ENCODE data around the gene AK9.
"Not testable (repeated sequence)": the region's sequence is repeated elsewhere in the genome, so short reads cannot be mapped to it uniquely, and the experiment has no call there.

AK9 gene

GRCh38 chr6:109625199-109625598, 65.8 kb downstream of the AK9 start:
- no peak for TF ChIP-seq ZNF274 (IDR thresholded peaks at IDR 0.05; ENCODE audit: low read depth, low read length)
- H3K4me3 ChIP-seq (ENCODE audit: low read length): no peak overlapping the region

- H3K4me3 ChIP-seq (ENCODE audit: low read length): no peak overlapping the region
- no peak for TF ChIP-seq ZNF274 (IDR thresholded peaks at IDR 0.05; ENCODE audit: low read depth, low read length)
Observed at GRCh38 chr6:109623288-109623687, 67.7 kb downstream of the AK9 start.

GRCh38 chr6:109612268-109612667, 78.7 kb downstream of the AK9 start:
- no peak overlapping the region for H3K4me3 ChIP-seq (ENCODE audit: low read length)
- TF ChIP-seq ZNF274 (IDR thresholded peaks at IDR 0.05; ENCODE audit: low read depth, low read length): no peak

GRCh38 chr6:109611502-109611901, 79.5 kb downstream of the AK9 start:
- no peak overlapping the region for H3K4me3 ChIP-seq (ENCODE audit: low read length)
- no peak for TF ChIP-seq ZNF274 (IDR thresholded peaks at IDR 0.05; ENCODE audit: low read depth, low read length)

- no peak overlapping the region for H3K4me3 ChIP-seq (ENCODE audit: low read length)
- no peak for TF ChIP-seq ZNF274 (IDR thresholded peaks at IDR 0.05; ENCODE audit: low read depth, low read length)
Observed at GRCh38 chr6:109610590-109610989, 80.4 kb downstream of the AK9 start.

- no peak for TF ChIP-seq ZNF274 (IDR thresholded peaks at IDR 0.05; ENCODE audit: low read depth, low read length)
- no peak overlapping the region for H3K4me3 ChIP-seq (ENCODE audit: low read length)
Observed at GRCh38 chr6:109609737-109610136, 81.3 kb downstream of the AK9 start.

- no peak for TF ChIP-seq ZNF274 (IDR thresholded peaks at IDR 0.05; ENCODE audit: low read depth, low read length)
- no peak overlapping the region for H3K4me3 ChIP-seq (ENCODE audit: low read length)
Observed at GRCh38 chr6:109606359-109606758, 84.6 kb downstream of the AK9 start.

- TF ChIP-seq ZNF274 (IDR thresholded peaks at IDR 0.05; ENCODE audit: low read depth, low read length): no peak
- no peak overlapping the region for H3K4me3 ChIP-seq (ENCODE audit: low read length)
Observed at GRCh38 chr6:109595998-109596397, 95.0 kb downstream of the AK9 start.

- no peak for TF ChIP-seq ZNF274 (IDR thresholded peaks at IDR 0.05; ENCODE audit: low read depth, low read length)
- no peak overlapping the region for H3K4me3 ChIP-seq (ENCODE audit: low read length)
Observed at GRCh38 chr6:109580519-109580918, 110.5 kb downstream of the AK9 start.

- no peak for TF ChIP-seq ZNF274 (IDR thresholded peaks at IDR 0.05; ENCODE audit: low read depth, low read length)
- H3K4me3 ChIP-seq (ENCODE audit: low read length): no peak overlapping the region
Observed at GRCh38 chr6:109579361-109579760, 111.6 kb downstream of the AK9 start.

GRCh38 chr6:109569901-109570300, 121.1 kb downstream of the AK9 start:
- not testable (repeated sequence) for H3K4me3 ChIP-seq (ENCODE audit: low read length)

GRCh38 chr6:109561844-109562243, 129.2 kb downstream of the AK9 start:
- H3K4me3 ChIP-seq (ENCODE audit: low read length): no peak overlapping the region
- TF ChIP-seq ZNF274 (IDR thresholded peaks at IDR 0.05; ENCODE audit: low read depth, low read length): no peak

- TF ChIP-seq ZNF274 (IDR thresholded peaks at IDR 0.05; ENCODE audit: low read depth, low read length): no peak
- H3K4me3 ChIP-seq (ENCODE audit: low read length): no peak overlapping the region
Observed at GRCh38 chr6:109531446-109531845, 159.6 kb downstream of the AK9 start.

GRCh38 chr6:109527989-109528388, 163.0 kb downstream of the AK9 start:
- H3K4me3 ChIP-seq (ENCODE audit: low read length): no peak overlapping the region
- no peak for TF ChIP-seq ZNF274 (IDR thresholded peaks at IDR 0.05; ENCODE audit: low read depth, low read length)

GRCh38 chr6:109526905-109527628, 163.9 kb downstream of the AK9 start:
- H3K4me3 ChIP-seq (ENCODE audit: low read length): no peak overlapping the region

GRCh38 chr6:109524129-109524528, 166.9 kb downstream of the AK9 start:
- H3K4me3 ChIP-seq (ENCODE audit: low read length): no peak overlapping the region
- no peak for TF ChIP-seq ZNF274 (IDR thresholded peaks at IDR 0.05; ENCODE audit: low read depth, low read length)

More at GRCh38 chr6:109526905-109527628, 163.9 kb downstream of the AK9 start:
- no peak for TF ChIP-seq ZNF274 (IDR thresholded peaks at IDR 0.05; ENCODE audit: low read depth, low read length)

Data from GM08714 (cell line).